H4 (cell line): ENCODE measurements around the gene SSTR5. TPM values are rescaled to one million over a fixed set of nuclear protein-coding genes. Genes with fewer than 3 reads are reported as not detected.

Experiments used
- DNase-seq: peaks from one replicate; pipeline ENCODE4 v3.0.0-alpha.2; 2015; ENCODE audit warnings: low spot score
- total RNA-seq: library from RNA; depleted of rRNA; stranded (reverse); fragments of >200 nt; shearing (Covaris generic); gene quantifications from 2 replicates; pipeline ENCODE4 v1.2.3, GENCODE V29; 2014

The SSTR5 gene
- total RNA-seq, 1 experiment from 2014 or later, result not detected

- DNase-seq, result no peak
Observed at GRCh38 chr16:1102921-1103635, 30.5 kb downstream of the SSTR5 start.

GRCh38 chr16:1103636-1103980 is 31.1 kb downstream of the SSTR5 start:
- DNase-seq, result no peak

- peak; percentile 75 for DNase-seq
Observed at GRCh38 chr16:1105888-1106620, 33.5 kb downstream of the SSTR5 start.

- DNase-seq, result no peak
Observed at GRCh38 chr16:1106659-1107058, 34.1 kb downstream of the SSTR5 start.

GRCh38 chr16:1107141-1107540 is 34.6 kb downstream of the SSTR5 start:
- no peak for DNase-seq

GRCh38 chr16:1107731-1108130 is 35.2 kb downstream of the SSTR5 start:
- no peak for DNase-seq

GRCh38 chr16:1108299-1109252 is 36.0 kb downstream of the SSTR5 start:
- DNase-seq, result peak; percentile 78

GRCh38 chr16:1109648-1110047 is 37.1 kb downstream of the SSTR5 start:
- DNase-seq, result no peak

- no peak for DNase-seq
Observed at GRCh38 chr16:1112506-1113184, 40.1 kb downstream of the SSTR5 start.

- DNase-seq, result no peak
Observed at GRCh38 chr16:1113489-1113888, 40.9 kb downstream of the SSTR5 start.

- no peak for DNase-seq
Observed at GRCh38 chr16:1113889-1114526, 41.5 kb downstream of the SSTR5 start.

- no peak for DNase-seq
Observed at GRCh38 chr16:1116693-1117077, 44.1 kb downstream of the SSTR5 start.

GRCh38 chr16:1117176-1117900 is 44.8 kb downstream of the SSTR5 start:
- DNase-seq, result no peak

GRCh38 chr16:1117926-1118325 is 45.4 kb downstream of the SSTR5 start:
- no peak for DNase-seq

- DNase-seq, result no peak
Observed at GRCh38 chr16:1119129-1119528, 46.6 kb downstream of the SSTR5 start.

GRCh38 chr16:1119766-1120576 is 47.4 kb downstream of the SSTR5 start:
- DNase-seq, result no peak

- no peak for DNase-seq
Observed at GRCh38 chr16:1120577-1120941, 48.0 kb downstream of the SSTR5 start.

- no peak for DNase-seq
Observed at GRCh38 chr16:1121009-1121408, 48.5 kb downstream of the SSTR5 start.

GRCh38 chr16:1121601-1122397 is 49.3 kb downstream of the SSTR5 start:
- no peak for DNase-seq
